Measurements from ENCODE around the gene GJA3.

The GJA3 gene

GRCh38 chr13:20127562-20128458 is 33.0 kb downstream of the GJA3 start:
- peak; percentile 18 for DNase-seq

DNA sequence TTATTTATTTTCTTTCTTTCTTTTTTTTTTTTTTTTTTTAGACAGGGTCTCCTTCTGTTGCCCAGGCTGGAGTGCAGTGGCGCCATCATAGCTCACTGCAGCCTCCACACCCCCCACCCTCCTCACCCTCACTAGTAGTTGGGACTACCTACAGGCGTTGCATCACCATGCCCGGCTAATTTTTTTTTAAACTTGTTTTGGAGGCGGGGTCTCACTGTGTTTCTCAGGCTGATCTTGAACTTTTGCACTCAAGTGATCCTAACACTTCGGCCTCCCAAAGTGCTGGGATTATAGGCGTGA is 33.6 kb downstream of the GJA3 start:
- DNase-seq = no peak

DNA sequence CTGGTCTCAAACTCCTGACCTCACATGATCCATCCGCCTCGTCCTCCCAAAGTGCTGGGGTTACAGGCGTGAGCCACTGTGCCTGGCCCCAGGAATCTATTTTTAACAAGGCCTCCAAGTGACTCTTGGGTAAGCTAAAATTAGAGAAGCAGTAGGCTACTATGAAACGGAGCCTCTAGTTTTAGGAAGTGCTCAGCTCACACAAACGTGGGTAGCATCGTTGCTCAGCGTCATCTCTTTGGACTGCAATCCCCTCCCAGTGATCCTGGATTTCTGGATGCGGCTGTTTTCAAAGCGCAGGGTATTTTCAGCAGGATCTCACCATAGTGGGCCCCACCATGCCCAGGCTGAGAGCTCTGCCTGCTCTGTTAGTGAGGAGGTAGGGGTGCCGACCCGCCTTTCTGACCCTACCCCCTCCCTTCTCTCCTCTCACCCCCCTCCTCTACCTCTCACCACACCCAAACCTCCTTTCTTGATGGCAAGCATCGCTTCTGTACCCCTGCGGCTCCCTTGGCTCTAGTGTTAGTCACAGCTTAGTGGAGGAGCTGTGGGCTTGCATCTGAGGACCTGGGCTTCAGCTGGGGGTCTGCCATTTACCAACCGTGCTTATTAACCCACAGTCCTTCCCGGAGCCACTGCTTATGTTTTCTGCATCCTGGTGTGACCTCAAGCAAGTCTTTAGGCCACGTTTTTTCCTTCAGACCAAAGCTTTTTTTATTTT is 34.2 kb downstream of the GJA3 start:
- no peak for DNase-seq

DNA sequence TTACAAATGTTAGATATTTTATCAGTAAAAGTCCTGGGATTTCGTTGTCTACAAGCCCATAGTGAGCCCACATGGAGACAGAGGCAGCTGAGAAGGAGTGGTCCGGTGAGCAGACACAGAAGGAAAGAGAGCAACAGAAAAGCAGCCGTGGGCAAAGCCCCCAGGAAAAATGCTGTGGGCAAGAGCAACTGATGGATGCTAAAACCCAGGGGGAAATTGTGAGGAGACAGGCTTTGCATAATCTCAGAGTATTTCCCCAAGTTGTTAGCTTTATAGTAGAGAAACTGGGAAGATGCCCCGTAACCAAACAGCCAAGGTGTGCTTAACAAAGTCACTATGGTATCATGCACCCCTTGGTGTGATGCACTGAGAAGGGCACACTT is 35.1 kb downstream of the GJA3 start:
- DNase-seq = no peak

- DNase-seq = no peak
These were observed 35.6 kb downstream of the GJA3 start for GRCh38 chr13:20125129-20125782.

DNA sequence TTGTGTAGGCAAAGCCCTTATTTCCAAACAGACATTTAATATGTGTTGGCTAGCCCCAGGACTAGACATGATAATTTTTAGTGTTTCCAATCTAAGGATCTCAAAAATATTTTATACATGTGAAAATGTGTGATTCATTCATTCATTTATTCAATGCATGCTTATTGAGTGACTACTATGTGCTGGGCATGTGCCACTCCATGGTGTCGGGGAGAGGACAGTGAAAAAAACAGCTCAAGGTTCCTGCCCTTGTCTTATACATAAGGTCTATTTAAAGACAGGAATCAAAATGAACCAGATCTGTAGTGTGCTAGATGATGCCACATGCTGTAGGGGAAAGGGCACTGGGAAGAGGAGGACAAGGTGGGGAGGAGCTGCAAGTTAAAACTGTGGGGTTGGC is 36.5 kb downstream of the GJA3 start:
- no peak for DNase-seq

- no peak for DNase-seq
These were observed 39.7 kb downstream of the GJA3 start for GRCh38 chr13:20121159-20121525.

GRCh38 chr13:20119960-20120359 is 40.9 kb downstream of the GJA3 start:
- no peak for DNase-seq

GRCh38 chr13:20118268-20119140 is 42.3 kb downstream of the GJA3 start:
- DNase-seq = peak; percentile 36

DNA sequence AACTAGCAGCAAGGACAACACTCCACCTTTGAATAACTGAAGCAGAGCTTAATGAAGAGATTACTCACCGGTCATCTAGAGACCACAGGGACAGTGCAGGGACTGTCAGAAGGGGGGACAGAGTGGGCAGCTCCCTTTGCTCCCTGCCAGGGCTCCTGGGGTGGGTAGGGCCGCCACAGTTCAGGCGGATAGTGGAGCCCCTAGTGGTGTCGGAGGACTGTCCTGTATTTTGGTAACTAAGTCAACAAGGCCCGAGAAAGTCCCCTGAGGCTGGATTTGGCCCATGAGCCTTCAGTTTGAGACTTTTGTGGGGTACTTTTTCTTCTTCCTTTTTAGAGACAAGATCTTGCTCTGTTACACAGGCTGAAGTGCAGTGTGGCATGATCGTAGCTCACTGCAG is 44.6 kb downstream of the GJA3 start:
- no peak for DNase-seq

- no peak for DNase-seq
These were observed 46.7 kb downstream of the GJA3 start for GRCh38 chr13:20114066-20114610.

DNA sequence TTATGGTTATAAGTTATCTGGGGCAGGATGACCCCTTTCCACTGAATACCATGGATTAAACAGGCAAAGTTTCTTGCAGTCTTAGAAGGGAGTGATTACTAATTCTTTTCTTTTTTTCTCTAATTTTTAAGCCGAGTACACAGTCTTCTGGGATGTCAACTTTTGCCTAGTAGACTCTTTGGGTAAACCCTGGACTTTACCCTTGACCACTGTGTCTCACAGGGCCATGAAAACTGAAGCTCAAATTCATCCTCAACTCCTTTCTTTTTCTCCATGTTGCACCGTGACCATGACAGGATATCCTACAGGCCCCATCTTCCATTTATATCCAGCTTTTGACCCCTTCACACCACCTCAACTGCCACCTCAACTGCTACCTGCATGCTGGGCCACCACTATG is 51.8 kb downstream of the GJA3 start:
- no peak for DNase-seq

DNA sequence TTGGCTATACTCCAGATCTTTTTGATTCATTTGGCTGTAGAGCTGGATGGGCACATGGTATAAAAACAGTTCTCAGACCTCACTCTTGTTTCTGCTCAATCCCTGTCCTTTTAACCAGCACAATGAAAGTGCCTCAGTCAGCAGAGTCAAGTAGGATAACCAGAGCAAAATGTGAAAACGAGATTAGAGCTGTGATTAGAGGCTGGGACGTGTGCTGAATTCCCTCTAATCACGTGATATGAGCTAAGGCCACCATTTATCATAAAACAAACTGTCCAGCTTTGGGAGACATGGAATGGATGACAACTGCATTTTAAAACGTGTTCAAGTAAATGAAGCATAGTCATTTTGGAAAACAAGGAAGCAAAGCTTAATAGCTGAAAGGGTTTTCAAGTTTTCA is 54.1 kb downstream of the GJA3 start:
- no peak for DNase-seq

- no peak for DNase-seq
These were observed 55.6 kb downstream of the GJA3 start for GRCh38 chr13:20105161-20105689.

- DNase-seq = no peak
These were observed 58.2 kb downstream of the GJA3 start for GRCh38 chr13:20102525-20103180.

- DNase-seq = no peak
These were observed 59.2 kb downstream of the GJA3 start for GRCh38 chr13:20101467-20102316.

GRCh38 chr13:20099319-20099718 is 61.5 kb downstream of the GJA3 start:
- DNase-seq = no peak

GRCh38 chr13:20093951-20094350 is 66.9 kb downstream of the GJA3 start:
- DNase-seq = no peak

DNA sequence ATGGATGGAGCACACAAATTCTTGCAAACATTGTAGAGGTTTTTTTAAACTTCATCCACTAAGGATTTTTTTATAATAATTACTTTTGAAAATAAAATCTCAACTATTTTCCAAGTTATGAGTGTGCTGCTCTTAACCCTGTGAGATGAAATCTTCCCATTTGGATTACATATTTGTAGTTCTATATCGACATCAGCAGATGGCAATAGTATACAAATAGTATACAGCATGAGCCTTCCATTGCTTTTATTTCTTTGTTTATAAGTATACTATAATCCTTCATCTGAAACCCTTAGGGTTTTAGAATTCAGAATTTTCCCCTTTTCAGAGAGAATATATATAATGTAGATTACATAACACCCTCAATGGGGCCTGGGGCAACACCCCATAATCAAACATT is 70.5 kb downstream of the GJA3 start:
- no peak for DNase-seq

Measured in stimulated activated CD4-positive, alpha-beta T cell treated with anti-CD3 and anti-CD28 coated beads, Interleukin-12 subunit alpha, Interleukin-12 subunit beta, amount 100 ng/mL, for 4 hours (primary cell).